ENCODE data around the gene FOXC1.

The FOXC1 gene

GRCh38 chr6:1624058-1624850 is 14.5 kb downstream of the FOXC1 start:
- DNase-seq (ENCODE audit: low read depth), result no peak

GRCh38 chr6:1624851-1625781 is 15.4 kb downstream of the FOXC1 start:
- no peak for DNase-seq (ENCODE audit: low read depth)

GRCh38 chr6:1625794-1626435 is 16.2 kb downstream of the FOXC1 start:
- no peak for DNase-seq (ENCODE audit: low read depth)

- no peak for DNase-seq (ENCODE audit: low read depth)
Measured at GRCh38 chr6:1626481-1626880, 16.8 kb downstream of the FOXC1 start.

- no peak for DNase-seq (ENCODE audit: low read depth)
Measured at GRCh38 chr6:1627827-1628560, 18.3 kb downstream of the FOXC1 start.

- DNase-seq (ENCODE audit: low read depth), result no peak
Measured at GRCh38 chr6:1629316-1629715, 19.6 kb downstream of the FOXC1 start.

- no peak for DNase-seq (ENCODE audit: low read depth)
Measured at GRCh38 chr6:1630212-1630770, 20.6 kb downstream of the FOXC1 start.

- no peak for DNase-seq (ENCODE audit: low read depth)
Measured at GRCh38 chr6:1630771-1631217, 21.1 kb downstream of the FOXC1 start.

GRCh38 chr6:1631251-1631650 is 21.5 kb downstream of the FOXC1 start:
- no peak for DNase-seq (ENCODE audit: low read depth)

- no peak for DNase-seq (ENCODE audit: low read depth)
Measured at GRCh38 chr6:1633366-1634021, 23.8 kb downstream of the FOXC1 start.

- no peak for DNase-seq (ENCODE audit: low read depth)
Measured at GRCh38 chr6:1634081-1634480, 24.4 kb downstream of the FOXC1 start.

GRCh38 chr6:1635305-1636010 is 25.7 kb downstream of the FOXC1 start:
- DNase-seq (ENCODE audit: low read depth), result no peak

- no peak for DNase-seq (ENCODE audit: low read depth)
Measured at GRCh38 chr6:1636272-1636825, 26.6 kb downstream of the FOXC1 start.

- no peak for DNase-seq (ENCODE audit: low read depth)
Measured at GRCh38 chr6:1636971-1637871, 27.5 kb downstream of the FOXC1 start.

GRCh38 chr6:1639430-1639829 is 29.7 kb downstream of the FOXC1 start:
- DNase-seq (ENCODE audit: low read depth), result no peak

- DNase-seq (ENCODE audit: low read depth), result no peak
Measured at GRCh38 chr6:1640476-1640875, 30.8 kb downstream of the FOXC1 start.

- no peak for DNase-seq (ENCODE audit: low read depth)
Measured at GRCh38 chr6:1641343-1641885, 31.7 kb downstream of the FOXC1 start.

- DNase-seq (ENCODE audit: low read depth), result no peak
Measured at GRCh38 chr6:1643111-1643510, 33.4 kb downstream of the FOXC1 start.
